PC-3 (cell line): ENCODE data around the gene GNPTG.

ENCODE experiments used
- CTCF ChIP-seq: fragments of 300-600 bp; sonication (generic); conservative IDR thresholded peaks from 2 replicates; pipeline ENCODE4 v1.5.1; 2017; ENCODE audit warnings: antibody characterized with exemption, low read depth, mild to moderate bottlenecking, low read length
- EZH2 ChIP-seq: fragments of 300-600 bp; sonication (generic); IDR thresholded peaks from one replicate; pipeline ENCODE4 v1.6.1; 2017; ENCODE audit warnings: antibody characterized with exemption, mild to moderate bottlenecking, low read length; ENCODE audit not compliant: unreplicated experiment

GRCh38 chr16:1372292-1372950 lies 20.7 kb downstream of the GNPTG start:
- TF ChIP-seq CTCF = no peak
- TF ChIP-seq EZH2 = no peak
